Vagina (tissue), 2 donors: ENCODE results near the gene JAG2. TPM values are rescaled to one million over a fixed set of nuclear protein-coding genes. Genes with fewer than 3 reads are reported as not detected.

Source experiments
- DNase-seq, 2 donors: peaks; one replicate each; pipeline ENCODE4 v3.0.0-alpha.2; 2017; ENCODE audit errors: extremely low spot score in 2 of 2
- H3K27ac ChIP-seq: fragments of 200-600 bp; sonication (generic); one replicate; pipeline ENCODE4 v1.5.1; 2019
- H3K27me3 ChIP-seq: fragments of 200-600 bp; sonication (generic); one replicate; pipeline ENCODE4 v1.5.1; 2019
- H3K36me3 ChIP-seq, 2 donors: fragments of 200-600 bp; sonication (generic); one replicate each; pipeline ENCODE4 v1.5.1; 2017 to 2019
- H3K4me1 ChIP-seq: fragments of 200-600 bp; sonication (generic); one replicate; pipeline ENCODE4 v1.5.1; 2019
- H3K4me3 ChIP-seq, 2 donors: fragments of 200-600 bp; sonication (generic); 1 replicate in 1 of 2; 2 replicates in 1 of 2; pipeline ENCODE4 v1.5.1; 2016 to 2019
- H3K9me3 ChIP-seq: fragments of 200-600 bp; sonication (generic); one replicate; pipeline ENCODE4 v1.5.1; 2019
- CTCF ChIP-seq, 3 experiments: fragments of 450-650 bp in 2 of 3; fragments of 200-600 bp in 1 of 3; sonication (generic) in 1 of 3; IDR thresholded peaks; one replicate each; pipeline ENCODE4 v1.5.1; 2017 to 2019; ENCODE audit warnings: antibody characterized with exemption in 3 of 3, mild to moderate bottlenecking in 2 of 3, moderate library complexity in 2 of 3
- POLR2A ChIP-seq, 2 donors: fragments of 450-650 bp; IDR thresholded peaks; one replicate each; pipeline ENCODE4 v1.6.1; 2017; ENCODE audit warnings: antibody characterized with exemption in 2 of 2, mild to moderate bottlenecking in 2 of 2, moderate library complexity in 2 of 2
- POLR2AphosphoS5 ChIP-seq, 2 donors: sonication (generic); formaldehyde crosslinking; IDR thresholded peaks; one replicate each; pipeline ENCODE4 v1.9.0; 2017; ENCODE audit warnings: antibody characterized with exemption in 2 of 2, mild to moderate bottlenecking in 2 of 2, low read depth in 1 of 2; ENCODE audit not compliant: insufficient read depth in 1 of 2
- intact Hi-C: fragments of 100-400 bp; cut with DNase I; formaldehyde crosslinking; loops from one replicate; pipeline ENCODE4 v1.15.1; 2023
- total RNA-seq: library from RNA; depleted of rRNA; stranded (reverse); fragments of >200 nt; gene quantifications from one replicate; pipeline ENCODE4 v1.2.3, GENCODE V29; 2016

Gene JAG2
- total RNA-seq, 1 donor from 2014 or later: 17.7 TPM

DNA sequence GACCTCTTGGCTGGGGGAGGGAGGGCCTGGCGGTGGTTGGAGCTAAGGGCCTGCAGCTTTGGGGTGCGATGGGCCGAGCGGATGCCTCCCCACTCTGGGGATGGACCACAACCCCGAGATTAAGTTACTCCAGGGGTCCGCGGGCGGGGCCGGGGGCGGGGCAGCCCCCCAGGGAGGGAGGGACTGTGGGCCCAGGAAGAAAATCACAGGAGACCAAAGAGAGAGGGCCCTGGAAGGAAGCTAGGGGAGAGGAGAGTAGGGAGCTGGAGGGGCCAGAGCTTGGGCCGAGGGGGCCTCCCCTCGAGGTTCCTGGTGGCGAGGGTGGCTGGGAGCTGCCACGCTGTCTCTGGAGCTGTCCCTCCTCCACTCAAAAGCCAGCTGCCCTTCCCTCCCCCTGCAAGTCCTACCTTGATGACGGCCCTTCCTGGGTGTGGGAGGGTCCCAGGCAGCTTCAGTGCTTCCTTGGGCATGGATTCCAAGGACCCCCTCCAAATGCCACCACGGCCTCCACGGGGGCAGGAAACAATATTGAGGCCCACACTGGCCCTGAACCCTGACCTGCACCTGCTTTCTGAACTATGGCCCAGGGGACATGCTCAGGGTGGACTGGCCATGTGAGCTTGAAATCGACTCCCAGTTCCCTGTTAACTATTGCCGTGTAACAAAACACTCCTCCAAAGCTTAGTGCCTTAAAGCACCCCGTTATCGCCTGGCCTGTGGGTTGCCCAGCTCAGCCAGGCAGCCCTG is 13.1 kb upstream of the JAG2 start:
- Histone ChIP-seq H3K27ac (no peak overlapping the region), H3K9me3 (no peaks in the 10 kb centered on the region), H3K4me3 (peak overlapping the region; percentile 47 to 62), H3K36me3 (no peaks in the 10 kb centered on the region), H3K27me3 (no peaks in the 10 kb centered on the region), H3K4me1 (peaks cover 32% of the 10 kb centered on the region)
- no peak for DNase-seq
- TF ChIP-seq POLR2A (IDR thresholded peaks at IDR 0.05): no peak
- TF ChIP-seq CTCF (IDR thresholded peaks at IDR 0.05): no peak
- TF ChIP-seq POLR2AphosphoS5 (IDR thresholded peaks at IDR 0.05; ENCODE audit: insufficient read depth in 1 of 2, low read depth in 1 of 2): no peak
- intact Hi-C loops: no loop called here

GRCh38 chr14:105180592-105181548 is 12.3 kb upstream of the JAG2 start, which contains the start of gene NUDT14:
Gene NUDT14 (minus strand): TSS chr14:105181312. CDS start chr14:105181209, 103 bp downstream.
- no peaks in the 10 kb centered on the region for H3K27me3 ChIP-seq
- intact Hi-C loops: no loop called here
- H3K4me3 ChIP-seq: peak within 1 kb of the TSS; percentile 47 to 62
- no peak for TF ChIP-seq CTCF (IDR thresholded peaks at IDR 0.05)
- no peak for TF ChIP-seq POLR2AphosphoS5 (IDR thresholded peaks at IDR 0.05; ENCODE audit: insufficient read depth in 1 of 2, low read depth in 1 of 2)
- TF ChIP-seq POLR2A (IDR thresholded peaks at IDR 0.05): no peak
- no peaks in the 10 kb centered on the region for H3K9me3 ChIP-seq
- DNase-seq: no peak
- peak within 1 kb of the TSS; percentile 48 for H3K27ac ChIP-seq
- no peaks in the 10 kb centered on the region for H3K36me3 ChIP-seq
- peaks cover 34% of the 10 kb centered on the region for H3K4me1 ChIP-seq

DNA sequence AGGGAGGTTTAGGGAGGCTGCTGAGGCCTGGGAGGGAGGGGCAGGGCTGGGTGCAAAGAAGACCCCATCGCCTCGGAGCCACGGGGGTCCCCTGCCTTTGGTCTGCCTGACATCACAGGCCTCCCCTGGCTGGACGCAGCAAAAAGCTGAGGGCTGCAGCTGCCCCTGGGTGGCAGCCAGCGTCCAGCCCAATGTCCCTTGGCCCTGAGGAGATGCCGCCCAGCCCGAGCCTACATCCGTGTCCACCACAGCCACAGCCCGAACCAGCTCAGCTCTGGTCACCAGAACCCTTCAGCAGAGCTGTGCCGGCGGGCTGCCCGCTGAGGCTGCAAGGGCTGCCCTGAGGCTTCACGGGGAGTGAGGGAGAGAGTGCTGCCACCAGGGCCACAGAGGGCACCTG is 10.6 kb upstream of the JAG2 start:
- Histone ChIP-seq H3K27ac (no peak overlapping the region), H3K36me3 (no peaks in the 10 kb centered on the region), H3K4me3 (no peak overlapping the region), H3K9me3 (no peaks in the 10 kb centered on the region), H3K4me1 (peaks cover 51% of the 10 kb centered on the region), H3K27me3 (no peaks in the 10 kb centered on the region)
- DNase-seq: no peak
- TF ChIP-seq CTCF (IDR thresholded peaks at IDR 0.05) (no peak), POLR2AphosphoS5 (IDR thresholded peaks at IDR 0.05; ENCODE audit: insufficient read depth in 1 of 2, low read depth in 1 of 2) (no peak), POLR2A (IDR thresholded peaks at IDR 0.05) (no peak)
- intact Hi-C loops: no loop called here

DNA sequence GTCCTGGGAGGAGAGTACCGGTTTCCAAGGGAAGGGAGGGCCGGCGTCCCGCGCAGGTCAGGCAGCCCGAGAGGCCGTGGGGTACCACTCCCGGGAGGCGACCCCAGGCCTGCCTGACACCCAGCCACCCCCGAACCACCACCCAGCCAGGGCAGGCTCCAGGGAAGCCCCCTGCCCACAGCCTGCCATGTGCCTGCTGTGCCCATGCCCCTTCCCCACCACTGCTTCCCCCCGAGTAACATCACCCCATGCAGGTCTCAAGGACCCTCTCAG is 10.2 kb upstream of the JAG2 start:
- TF ChIP-seq CTCF (IDR thresholded peaks at IDR 0.05) (no peak), POLR2AphosphoS5 (IDR thresholded peaks at IDR 0.05; ENCODE audit: insufficient read depth in 1 of 2, low read depth in 1 of 2) (no peak), POLR2A (IDR thresholded peaks at IDR 0.05) (no peak)

More for the DNA sequence above, 10.2 kb upstream of the JAG2 start:
- Histone ChIP-seq H3K27ac (no peak overlapping the region), H3K36me3 (no peaks in the 10 kb centered on the region), H3K4me1 (peaks cover 55% of the 10 kb centered on the region), H3K4me3 (no peak overlapping the region), H3K27me3 (no peaks in the 10 kb centered on the region), H3K9me3 (no peaks in the 10 kb centered on the region)
- no peak for DNase-seq
- intact Hi-C loops: no loop called here
